Heart right ventricle (tissue), 16 donors: ENCODE data around the gene RBM38. TPM values are rescaled to one million over a fixed set of nuclear protein-coding genes. Genes with fewer than 3 reads are reported as not detected.

Experiments
- ATAC-seq, 8 donors: fragments of 200-7000 bp; cut with Tn5 transposase; one replicate each; pipeline ENCODE4 v1.9.1; 2020; ENCODE audit warnings: mild to moderate bottlenecking in 8 of 8, moderate library complexity in 8 of 8, moderate number of reproducible peaks in 1 of 8
- DNase-seq, 2 donors: peaks; one replicate each; pipeline ENCODE4 v3.0.0-alpha.2; 2020
- H3K27ac ChIP-seq, 10 donors: fragments of 200-600 bp; sonication (generic) in 2 of 10; one replicate each; pipeline versions ENCODE4 v1.5.0 to v1.8.0; 2020 to 2022; ENCODE audit warnings: mild to moderate bottlenecking in 3 of 10
- H3K27me3 ChIP-seq, 7 donors: fragments of 200-600 bp; one replicate each; pipeline ENCODE4 v1.8.0; 2021 to 2022; ENCODE audit warnings: mild to moderate bottlenecking in 2 of 7
- H3K36me3 ChIP-seq, 9 donors: fragments of 200-600 bp; sonication (generic) in 1 of 9; one replicate each; pipeline versions ENCODE4 v1.5.0 to v1.8.0; 2020 to 2022; ENCODE audit warnings: mild to moderate bottlenecking in 2 of 9
- H3K4me1 ChIP-seq, 9 donors: fragments of 200-600 bp; sonication (generic) in 1 of 9; one replicate each; pipeline versions ENCODE4 v1.5.0 to v1.8.0; 2020 to 2022; ENCODE audit warnings: mild to moderate bottlenecking in 4 of 9
- H3K4me3 ChIP-seq, 10 donors: fragments of 200-600 bp; sonication (generic) in 2 of 10; one replicate each; pipeline versions ENCODE4 v1.5.0 to v1.8.0; 2020 to 2022; ENCODE audit warnings: mild to moderate bottlenecking in 7 of 10, moderate library complexity in 2 of 10
- H3K9me3 ChIP-seq, 11 donors: fragments of 200-600 bp in 10 of 11; sonication (generic) in 2 of 11; one replicate each; pipeline versions ENCODE4 v1.5.0 to v1.8.0; 2013 to 2022; ENCODE audit warnings: mild to moderate bottlenecking in 2 of 11, control low read depth in 1 of 11, moderate library complexity in 1 of 11
- CTCF ChIP-seq, 9 donors: fragments of 200-600 bp; sonication (generic) in 2 of 9; IDR thresholded peaks; one replicate each; pipeline versions ENCODE4 v1.5.0 to v1.8.0; 2021 to 2022; ENCODE audit warnings: antibody characterized with exemption in 9 of 9, mild to moderate bottlenecking in 5 of 9, moderate library complexity in 1 of 9
- WGBS, 2 donors: extraction: QIAGEN DNeasy Blood & Tissue Kit; methylation state at CpG; one replicate each; pipeline ENCODE4 v1.1.7; 2013; ENCODE audit warnings: inconsistent platforms in 1 of 2; 5-methylcytosine and 5-hydroxymethylcytosine counted together
- intact Hi-C, 10 donors: fragments of 100-400 bp; cut with DNase I; formaldehyde crosslinking; loops; one replicate each; pipeline versions ENCODE4 v1.11.1 to v1.14.2; 2022
- polyA plus RNA-seq, 2 donors: library from polyadenylated mRNA; stranded (reverse); fragments of 200-250 nt; gene quantifications; one replicate each; pipeline ENCODE4 v1.2.3, GENCODE V29; 2013
- total RNA-seq, 10 donors: library from RNA; stranded (reverse); fragmentation: NEBNext Ultra II Directional in 3 of 10; extraction: Animal tissue kit (Norgen Biotek cat#: 25700) in 3 of 10; gene quantifications; one replicate each; pipeline versions ENCODE4 v1.2.1 to v1.2.4, GENCODE V29; 2021 to 2023
- donor health status: Arrhythmogenic right ventricular cardiomyopathy.
- donor health status: ischemic (EF 13 %, LVEDD 7.1; RV severe dilation, severe dysfunction).
- donor health status: healthy with polysubstance abuse.
- donor health status: DM: no; HTN: yes; CAD: no.
- donor health status: DM: no; HTN: no; CAD: no.
- donor health status: ischemic (EF 25% LVEDD 6.9; RV normal size, moderate dysfunction).
- donor health status: ischemic (EF 25% LVEDD 5.7; RV mildly dilated, moderate dysfunction).
- donor health status: healthy.
- donor health status: DM: yes; HTN: yes; CAD: no.
- donor health status: Ischemic cardiomyopathy.
- donor health status: ischemic (EF 35%, LVEDD 5.7; RV mildly dilated, moderate dysfunction).
- donor health status: nonischemic (EF 11% LVEDD 7.7; RV severe dilation, severe dysfunction).
- donor health status: DM: yes; HTN: yes; CAD: no.
- donor health status: PGD.
- donor health status: ischemic (EF 29% LVEDD 5.4; RV normal size, mild dysfunction).
- donor health status: nonischemic (EF 23%, LVEDD 6.1; RV moderate dilation, normal function).

RBM38 gene
- total and polyA plus RNA-seq, 12 donors, result 35.5 to 119 (median 50.2) TPM

- DNase-seq (no peak), ATAC-seq (no peak)
- TF ChIP-seq CTCF (IDR thresholded peaks at IDR 0.05), result no peak
- H3K36me3 ChIP-seq, result no peaks in the 10 kb centered on the region
- H3K27ac ChIP-seq, result no peak overlapping the region
- H3K4me3 ChIP-seq, result no peak overlapping the region
- peaks cover 0 to 5% (median 0%) of the 10 kb centered on the region in 7 donors for H3K27me3 ChIP-seq
- peaks cover 0 to 13% (median 6%) of the 10 kb centered on the region in 9 donors for H3K4me1 ChIP-seq
- WGBS, 2 donors, result 69 to 72% methylated on average over 7 of the region's 7 CpGs
- no peaks in the 10 kb centered on the region for H3K9me3 ChIP-seq
- intact Hi-C loops, result no loop called here
Observed at GRCh38 chr20:57422254-57422653, 31.1 kb downstream of the RBM38 start.

GRCh38 chr20:57425150-57426013, 34.2 kb downstream of the RBM38 start:
- Histone ChIP-seq H3K9me3 (no peaks in the 10 kb centered on the region), H3K27ac (peak overlapping the region in 2 of 10 donors; percentile 3 to 39), H3K27me3 (peaks cover 0 to 5% (median 0%) of the 10 kb centered on the region in 7 donors), H3K4me1 (peaks cover 0 to 22% (median 6%) of the 10 kb centered on the region in 9 donors), H3K36me3 (no peaks in the 10 kb centered on the region), H3K4me3 (no peak overlapping the region)
- intact Hi-C loops, result no loop called here
- DNase-seq (no peak), ATAC-seq (peak in 5 of 8 donors; percentile 54 to 73 (median 60))
- TF ChIP-seq CTCF (IDR thresholded peaks at IDR 0.05), result no peak
- WGBS, 2 donors, result 44 to 53% methylated on average over 17 of the region's 17 CpGs

- Histone ChIP-seq H3K27ac (peak overlapping the region in 1 of 10 donors; percentile 39), H3K9me3 (no peaks in the 10 kb centered on the region), H3K4me1 (peaks cover 0 to 29% (median 6%) of the 10 kb centered on the region in 9 donors), H3K36me3 (no peaks in the 10 kb centered on the region), H3K27me3 (no peaks in the 10 kb centered on the region), H3K4me3 (no peak overlapping the region)
- DNase-seq (no peak), ATAC-seq (no peak)
- TF ChIP-seq CTCF (IDR thresholded peaks at IDR 0.05), result no peak
- intact Hi-C loops, result no loop called here
- 79 to 84% methylated on average over 13 of the region's 13 CpGs for WGBS, 2 donors
Observed at GRCh38 chr20:57426271-57426689, 35.1 kb downstream of the RBM38 start.

GRCh38 chr20:57426831-57427230, 35.6 kb downstream of the RBM38 start:
- H3K27ac ChIP-seq, result no peak overlapping the region
- H3K27me3 ChIP-seq, result no peaks in the 10 kb centered on the region
- H3K4me3 ChIP-seq, result no peak overlapping the region
- no peaks in the 10 kb centered on the region for H3K36me3 ChIP-seq
- DNase-seq (no peak), ATAC-seq (peak in 1 of 8 donors; percentile 18)
- 81 to 87% methylated on average over 7 of the region's 7 CpGs for WGBS, 2 donors
- intact Hi-C loops, result no loop called here
- peaks cover 0 to 34% (median 6%) of the 10 kb centered on the region in 9 donors for H3K4me1 ChIP-seq
- no peak for TF ChIP-seq CTCF (IDR thresholded peaks at IDR 0.05)
- no peaks in the 10 kb centered on the region for H3K9me3 ChIP-seq
